BLaER1 (cell line): ENCODE data around the gene PRLH.

Source experiments
- H3K27ac ChIP-seq: shearing (Covaris generic); formaldehyde crosslinking; 2 replicates; pipeline ENCODE4 v1.8.1; 2022
- H3K27me3 ChIP-seq: shearing (Covaris generic); formaldehyde crosslinking; 2 replicates; pipeline ENCODE4 v1.8.1; 2022
- H3K36me3 ChIP-seq: shearing (Covaris generic); formaldehyde crosslinking; 2 replicates; pipeline ENCODE4 v1.8.1; 2022
- H3K4me1 ChIP-seq: shearing (Covaris generic); formaldehyde crosslinking; 2 replicates; pipeline ENCODE4 v1.8.1; 2022
- H3K4me2 ChIP-seq: shearing (Covaris generic); formaldehyde crosslinking; 2 replicates; pipeline ENCODE4 v1.8.1; 2022
- H3K4me3 ChIP-seq: shearing (Covaris generic); formaldehyde crosslinking; 2 replicates; pipeline ENCODE4 v1.8.1; 2022
- H3K9ac ChIP-seq: shearing (Covaris generic); formaldehyde crosslinking; 2 replicates; pipeline ENCODE4 v1.8.1; 2022
- H3K9me3 ChIP-seq: shearing (Covaris generic); formaldehyde crosslinking; 2 replicates; pipeline ENCODE4 v1.8.1; 2022
- H4K20me1 ChIP-seq: shearing (Covaris generic); formaldehyde crosslinking; 2 replicates; pipeline ENCODE4 v1.8.1; 2022
- Cebpa-rat ChIP-seq: shearing (Covaris generic); IDR thresholded peaks from 2 replicates; pipeline ENCODE4 v1.8.1; 2022

PRLH gene

DNA sequence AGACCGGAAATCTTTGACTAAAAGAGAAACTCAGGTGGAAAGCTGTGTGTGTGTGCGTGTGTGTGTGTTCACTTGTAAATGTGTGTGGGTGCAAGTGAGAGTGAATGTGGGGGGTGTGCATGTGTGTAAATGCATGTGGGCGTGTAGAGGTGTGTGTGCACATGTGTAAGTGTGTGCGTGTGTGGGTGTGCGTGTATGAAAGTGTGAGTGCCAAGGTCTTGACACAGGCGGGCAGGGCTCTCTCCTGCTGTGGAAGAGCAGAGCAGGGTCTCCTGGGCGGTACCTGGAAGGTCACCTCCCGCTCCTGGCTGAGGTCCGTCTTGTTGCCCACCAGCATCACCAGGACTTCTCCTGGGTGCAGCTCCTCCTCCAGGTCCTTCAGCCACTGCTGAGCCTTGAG is 10.6 kb downstream of the PRLH start:
- Histone ChIP-seq H3K27me3 (no peaks in the 10 kb centered on the region), H3K4me2 (no peak overlapping the region), H3K9me3 (no peaks in the 10 kb centered on the region), H3K4me1 (peaks cover 58% of the 10 kb centered on the region), H3K36me3 (peaks cover 84% of the 10 kb centered on the region), H3K4me3 (no peak overlapping the region), H4K20me1 (peaks cover 69% of the 10 kb centered on the region), H3K9ac (no peak overlapping the region), H3K27ac (no peak overlapping the region)
- TF ChIP-seq Cebpa-rat: no peak

- H3K4me1 ChIP-seq: peaks cover 59% of the 10 kb centered on the region
- H3K36me3 ChIP-seq: peaks cover 88% of the 10 kb centered on the region
- H3K4me3 ChIP-seq: no peak overlapping the region
- H4K20me1 ChIP-seq: peaks cover 74% of the 10 kb centered on the region
- H3K4me2 ChIP-seq: no peak overlapping the region
- no peak for TF ChIP-seq Cebpa-rat
- no peak overlapping the region for H3K9ac ChIP-seq
- H3K9me3 ChIP-seq: no peaks in the 10 kb centered on the region
- H3K27ac ChIP-seq: no peak overlapping the region
- H3K27me3 ChIP-seq: no peaks in the 10 kb centered on the region
Measured at GRCh38 chr2:237577458-237577857, 11.1 kb downstream of the PRLH start.

DNA sequence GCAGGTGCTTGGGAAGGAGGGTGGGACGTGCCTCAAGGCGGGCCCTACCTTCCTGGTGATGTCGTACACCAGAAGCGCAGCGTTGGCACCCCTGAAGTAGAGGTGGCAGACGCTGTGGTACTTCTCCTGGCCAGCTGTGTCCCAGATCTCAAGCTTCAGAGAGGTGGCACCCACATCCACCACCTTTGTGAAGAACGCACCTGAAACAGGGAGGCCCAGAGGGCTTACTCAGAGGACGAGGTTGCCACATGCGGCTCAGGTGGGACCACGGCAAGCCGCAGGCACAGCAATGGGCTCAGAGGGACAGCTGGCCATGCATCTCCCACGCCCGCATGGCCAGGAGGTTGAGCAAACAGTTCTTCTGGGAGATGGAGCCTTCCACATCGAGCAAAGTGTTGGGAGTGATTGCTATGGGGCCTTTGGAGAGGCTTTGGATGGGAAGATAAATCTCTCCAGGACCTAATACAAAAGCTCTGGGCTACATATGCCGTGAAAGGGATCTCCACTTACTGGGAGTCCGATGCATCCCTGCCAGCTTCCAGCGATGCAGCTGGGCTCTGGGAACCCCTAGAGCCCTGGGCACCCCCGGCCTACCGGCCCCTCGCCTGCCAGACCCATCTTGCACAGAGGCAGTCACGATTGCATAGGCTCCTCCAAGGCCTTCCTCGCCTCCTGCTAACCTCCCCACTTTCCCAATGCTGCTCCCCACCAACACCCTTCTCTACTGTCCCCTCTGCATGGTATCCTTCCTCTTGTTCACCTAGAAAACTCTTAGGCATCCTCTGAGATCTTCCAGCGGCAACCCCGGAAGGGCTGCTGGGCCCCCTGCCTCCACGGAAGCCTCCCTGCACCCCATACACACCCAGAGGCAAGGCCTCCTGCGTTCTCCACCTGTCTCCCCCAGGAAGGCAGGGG is 11.8 kb downstream of the PRLH start:
- Histone ChIP-seq H3K27me3 (no peaks in the 10 kb centered on the region), H3K36me3 (peaks cover 90% of the 10 kb centered on the region), H3K4me2 (no peak overlapping the region), H3K4me1 (peaks cover 62% of the 10 kb centered on the region), H3K9ac (no peak overlapping the region), H3K9me3 (no peaks in the 10 kb centered on the region), H3K4me3 (no peak overlapping the region), H4K20me1 (peaks cover 81% of the 10 kb centered on the region), H3K27ac (no peak overlapping the region)
- no peak for TF ChIP-seq Cebpa-rat

DNA sequence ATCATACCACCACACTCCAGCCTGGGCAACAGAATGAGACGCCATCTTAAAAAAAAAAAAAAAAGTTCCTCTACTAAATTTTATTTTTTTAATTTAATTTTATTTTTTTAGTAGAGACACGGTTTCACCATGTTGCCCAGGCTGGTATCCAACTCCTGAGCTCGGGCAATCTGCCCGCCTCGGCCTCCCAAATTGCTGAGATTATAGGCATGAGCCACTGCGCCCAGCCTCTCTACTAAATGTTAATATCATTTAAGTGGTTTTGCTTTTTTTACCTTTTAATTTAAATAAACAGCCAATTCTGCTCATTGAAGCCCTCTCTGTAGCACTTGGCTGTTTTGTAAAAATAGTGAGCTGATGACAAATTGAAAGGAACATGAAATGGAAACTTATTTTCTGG is 15.0 kb downstream of the PRLH start:
- Histone ChIP-seq H3K27ac (no peak overlapping the region), H3K36me3 (peaks cover 97% of the 10 kb centered on the region), H3K9ac (no peak overlapping the region), H3K27me3 (no peaks in the 10 kb centered on the region), H3K9me3 (no peaks in the 10 kb centered on the region), H4K20me1 (peaks cover 78% of the 10 kb centered on the region), H3K4me1 (peaks cover 64% of the 10 kb centered on the region), H3K4me3 (no peak overlapping the region), H3K4me2 (peak overlapping the region; percentile 26)
- no peak for TF ChIP-seq Cebpa-rat

DNA sequence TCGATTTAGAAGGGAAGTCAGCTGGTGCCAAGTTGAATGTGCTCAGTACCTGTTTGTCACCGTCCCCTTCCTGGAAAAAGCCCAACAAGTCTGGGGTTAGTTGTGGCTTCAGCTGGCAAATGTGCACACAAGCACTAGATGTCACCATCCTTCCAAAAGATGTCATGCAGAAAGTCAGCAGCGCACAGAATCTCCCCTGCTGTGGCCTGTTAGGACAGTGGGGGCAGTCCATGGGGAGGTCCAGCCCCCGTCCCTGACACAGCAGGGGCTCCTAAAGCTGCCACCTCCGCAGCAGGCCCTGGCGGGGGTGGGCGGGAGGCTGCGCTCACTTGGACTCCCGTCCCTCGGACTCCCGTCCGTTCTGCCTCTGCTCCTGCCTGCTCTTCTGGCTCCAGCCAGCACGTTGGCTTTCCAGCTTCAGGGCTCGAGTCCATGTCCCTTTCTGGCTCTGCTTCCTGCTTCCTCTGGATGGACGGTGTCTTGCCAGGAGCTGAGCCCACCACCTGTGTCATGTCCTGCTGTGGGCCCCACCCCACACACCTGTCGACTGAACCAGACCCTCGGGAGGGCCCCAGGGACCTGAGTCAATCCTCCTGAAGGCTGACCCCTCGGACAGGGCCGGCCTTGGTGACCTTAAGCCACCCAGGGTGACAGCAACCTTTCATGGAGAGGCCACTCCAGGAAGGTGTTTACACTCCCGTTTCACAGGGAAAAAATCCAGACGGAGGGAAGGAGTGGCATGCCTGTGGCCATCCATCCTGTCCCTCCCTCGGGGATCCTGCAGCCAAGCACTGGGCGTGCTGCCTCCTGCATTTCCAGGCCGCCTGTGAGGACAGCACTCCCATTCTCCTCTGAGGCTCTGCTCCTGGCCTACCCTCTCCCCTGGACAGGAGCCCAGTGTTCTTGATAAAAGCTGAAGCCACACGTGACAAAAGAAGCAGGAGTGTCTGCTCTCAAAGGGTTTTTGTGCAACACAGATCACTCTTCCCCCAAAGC is 15.7 kb downstream of the PRLH start:
- H3K27ac ChIP-seq: peak overlapping the region; percentile 19
- no peaks in the 10 kb centered on the region for H3K9me3 ChIP-seq
- H3K9ac ChIP-seq: no peak overlapping the region; the same call in 1 of the 2 replicates
- no peak overlapping the region for H3K4me3 ChIP-seq
- H3K4me1 ChIP-seq: peaks cover 70% of the 10 kb centered on the region
- TF ChIP-seq Cebpa-rat: no peak
- peaks cover 83% of the 10 kb centered on the region for H4K20me1 ChIP-seq
- H3K27me3 ChIP-seq: no peaks in the 10 kb centered on the region
- peaks cover 91% of the 10 kb centered on the region for H3K36me3 ChIP-seq
- peak overlapping the region; percentile 26 for H3K4me2 ChIP-seq

- H3K27me3 ChIP-seq: no peaks in the 10 kb centered on the region
- H4K20me1 ChIP-seq: peaks cover 86% of the 10 kb centered on the region
- no peaks in the 10 kb centered on the region for H3K9me3 ChIP-seq
- TF ChIP-seq Cebpa-rat: no peak
- H3K27ac ChIP-seq: peak overlapping the region; percentile 18; the same call in 1 of the 2 replicates
- H3K4me1 ChIP-seq: peaks cover 86% of the 10 kb centered on the region
- peak overlapping the region; percentile 82 for H3K4me2 ChIP-seq
- H3K4me3 ChIP-seq: no peak overlapping the region
- H3K9ac ChIP-seq: no peak overlapping the region
- H3K36me3 ChIP-seq: peaks cover 90% of the 10 kb centered on the region
Measured at GRCh38 chr2:237583385-237584295, 17.3 kb downstream of the PRLH start.

DNA sequence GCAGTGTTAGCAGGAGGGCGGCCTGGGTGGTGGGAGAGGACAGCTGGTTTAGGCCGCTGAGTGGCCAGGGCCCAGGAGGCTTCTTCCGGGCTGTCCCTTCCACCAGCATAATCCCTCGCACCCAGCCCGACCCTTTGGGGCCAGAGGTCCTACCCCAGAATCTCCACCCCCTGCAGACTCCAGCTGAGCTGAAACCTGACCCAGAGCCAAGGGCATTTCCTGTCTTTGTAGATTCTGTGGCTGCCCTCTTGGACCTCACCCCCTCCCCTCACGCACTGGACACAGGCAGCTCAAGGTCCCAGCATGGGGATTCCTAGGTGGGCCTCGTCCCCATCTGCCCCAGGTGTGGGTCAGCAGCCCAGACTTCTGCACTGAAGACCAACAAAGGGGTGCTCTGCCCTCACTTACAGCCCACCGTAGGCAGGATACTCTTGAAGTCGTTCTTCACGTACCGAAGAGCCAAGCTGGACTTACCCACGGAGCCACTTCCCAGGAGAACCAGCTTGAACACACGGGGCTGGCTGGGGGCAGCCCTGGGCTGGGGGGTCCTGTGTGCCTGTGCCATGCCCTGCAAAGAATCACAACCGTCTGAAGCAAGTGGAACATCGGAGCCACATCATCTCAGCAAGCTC is 19.3 kb downstream of the PRLH start:
- Histone ChIP-seq H3K4me3 (peak overlapping the region; percentile 1; the same call in 1 of the 2 replicates), H4K20me1 (peaks cover 91% of the 10 kb centered on the region), H3K36me3 (peaks cover 88% of the 10 kb centered on the region), H3K27ac (peak overlapping the region; percentile 53; the same call in 1 of the 2 replicates), H3K9me3 (no peaks in the 10 kb centered on the region), H3K9ac (no peak overlapping the region), H3K27me3 (no peaks in the 10 kb centered on the region), H3K4me1 (peaks cover 95% of the 10 kb centered on the region), H3K4me2 (peak overlapping the region; percentile 97)
- no peak for TF ChIP-seq Cebpa-rat

DNA sequence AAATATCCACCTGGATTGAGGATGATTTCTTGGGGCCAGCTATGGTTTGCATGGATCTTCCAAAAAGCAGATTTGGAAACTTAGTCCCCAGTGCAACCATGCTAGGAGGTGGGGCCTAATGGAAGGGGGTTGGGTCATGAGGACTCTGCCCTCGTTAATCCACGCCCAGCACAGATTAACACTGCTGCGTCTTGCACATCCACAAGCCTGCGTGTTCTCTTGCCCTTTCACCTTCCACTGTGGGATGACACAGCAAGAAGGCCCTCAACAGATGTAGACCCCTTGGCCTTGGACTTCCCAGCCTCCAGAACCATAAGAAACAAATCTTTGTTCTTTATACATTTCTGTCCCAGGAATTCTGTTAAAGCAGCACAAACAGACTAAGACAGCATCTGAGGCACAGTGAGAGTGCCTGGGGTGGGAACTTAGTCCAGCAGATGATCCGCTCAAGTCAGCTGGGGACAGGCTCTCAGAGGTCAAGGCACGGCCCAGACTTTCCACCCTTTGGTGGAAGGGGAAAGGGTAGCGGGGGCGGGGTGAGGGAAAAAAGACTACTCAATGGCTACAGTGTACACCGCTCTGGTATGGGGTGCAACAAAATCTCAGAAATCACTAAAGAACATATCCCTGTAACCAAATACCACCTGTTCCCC is 21.8 kb downstream of the PRLH start:
- H3K4me2 ChIP-seq: peak overlapping the region; percentile 97
- H3K27ac ChIP-seq: no peak overlapping the region

More for the DNA sequence above, 21.8 kb downstream of the PRLH start:
- H3K4me1 ChIP-seq: peaks cover 100% of the 10 kb centered on the region
- H4K20me1 ChIP-seq: peaks cover 74% of the 10 kb centered on the region
- H3K27me3 ChIP-seq: no peaks in the 10 kb centered on the region
- H3K4me3 ChIP-seq: no peak overlapping the region
- no peak for TF ChIP-seq Cebpa-rat
- H3K36me3 ChIP-seq: peaks cover 75% of the 10 kb centered on the region
- no peak overlapping the region for H3K9ac ChIP-seq
- H3K9me3 ChIP-seq: no peaks in the 10 kb centered on the region
